HG03097 (cell line): ENCODE measurements around the gene ST3GAL6.
"Not testable (repeated sequence)": the region's sequence is repeated elsewhere in the genome, so short reads cannot be mapped to it uniquely, and the experiment has no call there.

Experiments used
- ATAC-seq: cut with Tn5 transposase; IDR thresholded peaks from one replicate; pipeline ENCODE4 v1.9.1; 2021; ENCODE audit not compliant: unreplicated experiment, low FRiP score

ST3GAL6 gene

DNA sequence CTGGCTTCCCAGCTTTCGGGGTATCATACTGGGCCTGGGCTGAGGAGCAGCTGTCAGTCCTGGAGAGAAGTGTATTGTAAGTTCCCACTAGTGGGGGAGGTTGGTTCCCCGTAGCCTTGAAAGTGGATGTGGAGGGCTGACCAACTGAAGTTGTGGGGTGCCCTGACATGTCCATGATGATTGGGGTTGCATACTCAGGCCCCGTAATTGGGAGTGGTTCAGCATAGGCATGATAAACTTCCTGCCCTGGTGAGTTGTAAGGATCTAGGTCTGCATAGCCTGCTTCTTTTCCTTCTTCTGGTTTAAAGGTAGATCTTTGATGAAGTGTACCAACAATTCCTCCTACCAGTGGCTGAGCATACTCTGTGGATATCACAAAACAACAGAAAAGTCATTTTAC, 36.3 kb downstream of the ST3GAL6 start:
- ATAC-seq = no peak

DNA sequence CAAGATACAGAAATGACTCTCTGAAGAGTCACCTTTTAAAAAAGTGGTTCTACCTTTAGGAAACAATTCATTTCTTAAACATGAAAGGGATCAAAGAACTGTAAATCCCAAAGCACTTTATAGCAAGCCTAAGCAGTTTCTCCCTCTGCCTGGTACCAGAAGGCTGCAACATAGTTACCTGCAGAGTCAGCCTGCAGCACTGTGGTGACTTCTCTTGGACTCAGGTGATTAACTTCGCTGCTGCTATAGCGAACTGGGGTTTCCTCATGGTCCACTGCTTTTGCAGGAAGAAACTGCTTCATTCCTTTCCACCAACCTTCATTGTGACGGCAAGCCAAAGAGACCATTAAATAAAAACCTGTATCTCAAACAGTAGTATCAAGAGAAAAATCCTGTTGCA, 37.3 kb downstream of the ST3GAL6 start:
- no peak for ATAC-seq

DNA sequence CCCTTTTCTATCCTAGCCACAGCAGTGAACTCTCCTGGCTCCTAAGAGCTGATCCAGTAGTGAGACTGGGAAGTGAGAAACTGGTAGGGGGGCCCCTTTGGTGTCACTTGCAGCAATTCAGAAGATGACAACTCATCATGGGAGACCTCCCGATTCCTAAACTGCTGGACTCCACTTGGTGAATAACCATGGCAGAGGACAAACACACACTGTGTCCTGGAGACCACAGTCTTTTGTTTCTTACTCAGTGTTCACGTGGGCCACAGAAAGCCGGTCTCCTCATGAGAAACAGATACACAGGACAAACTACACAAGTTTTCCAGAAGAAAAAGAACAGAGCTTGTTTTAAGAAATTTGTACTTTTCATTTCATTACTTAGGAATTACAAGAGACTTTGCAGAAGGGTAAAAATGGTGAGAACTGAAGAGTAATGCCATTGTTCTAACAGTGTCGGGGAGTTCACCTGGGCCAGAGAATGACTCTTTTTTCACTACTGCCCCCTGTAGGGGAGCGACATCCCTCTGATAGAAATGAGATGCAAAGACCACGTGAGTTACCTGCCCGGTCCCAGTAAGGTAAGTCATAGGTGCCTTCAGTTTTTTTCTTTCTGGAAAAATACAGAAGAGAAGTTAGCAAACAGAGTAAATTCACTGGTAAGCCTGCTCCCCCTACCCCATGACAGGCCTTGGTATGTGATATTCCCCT, 38.1 kb downstream of the ST3GAL6 start:
- no peak for ATAC-seq

DNA sequence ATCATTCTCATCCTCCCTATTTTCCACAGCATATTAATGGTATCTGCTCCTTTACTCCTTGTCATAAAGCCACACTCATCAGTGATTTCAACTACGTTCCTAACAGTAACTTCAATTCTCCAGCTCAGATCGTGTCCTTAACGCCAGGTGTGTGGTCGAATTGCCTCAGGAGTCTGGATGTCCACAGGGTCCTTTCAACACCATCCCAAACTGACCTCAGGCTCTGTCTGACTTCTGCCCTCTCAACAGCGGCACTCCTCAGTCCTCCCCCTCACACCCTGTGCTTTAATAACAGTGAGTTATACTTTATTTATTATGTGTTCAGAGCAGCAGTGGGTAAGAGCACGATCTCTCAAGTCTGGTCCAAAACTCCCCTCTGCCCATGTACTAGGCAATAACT, 42.4 kb downstream of the ST3GAL6 start:
- no peak for ATAC-seq

DNA sequence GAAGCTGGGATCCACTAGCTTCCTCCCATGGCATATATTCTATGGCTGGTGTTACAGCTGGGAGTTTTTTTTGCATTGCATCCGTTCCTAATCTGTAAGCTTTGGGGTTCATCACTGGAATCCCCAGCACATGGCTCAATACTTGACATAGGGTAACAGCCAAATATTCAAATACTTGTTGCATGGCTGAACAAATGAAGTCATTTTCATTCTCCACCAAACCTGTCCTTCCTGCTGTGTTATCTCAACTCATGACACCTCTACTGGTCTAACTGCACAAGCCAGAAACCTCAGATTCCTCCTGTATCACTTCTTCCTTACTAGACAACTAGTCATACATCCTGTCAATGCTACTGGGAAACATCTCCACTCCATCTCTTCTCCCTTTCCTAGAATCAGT, 43.4 kb downstream of the ST3GAL6 start:
- ATAC-seq = no peak

DNA sequence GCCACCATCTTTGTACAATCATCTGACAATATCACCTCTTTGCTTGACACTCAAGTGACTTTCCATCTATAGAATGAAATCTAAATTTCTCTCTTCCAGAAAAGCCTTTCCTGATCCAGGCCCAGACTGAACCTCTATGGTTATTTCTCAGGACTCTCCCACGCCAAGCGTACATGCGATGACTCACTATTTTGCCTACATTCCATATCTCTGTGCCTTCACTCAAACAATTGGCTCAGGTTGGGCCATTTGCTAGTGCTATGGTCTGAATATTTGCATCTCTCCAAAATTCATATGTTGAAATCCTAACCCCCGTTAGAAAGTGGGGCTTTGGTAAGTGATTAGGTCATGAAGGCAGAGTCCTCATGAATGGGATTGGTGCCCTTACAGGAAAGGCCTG, 43.9 kb downstream of the ST3GAL6 start:
- ATAC-seq = no peak

DNA sequence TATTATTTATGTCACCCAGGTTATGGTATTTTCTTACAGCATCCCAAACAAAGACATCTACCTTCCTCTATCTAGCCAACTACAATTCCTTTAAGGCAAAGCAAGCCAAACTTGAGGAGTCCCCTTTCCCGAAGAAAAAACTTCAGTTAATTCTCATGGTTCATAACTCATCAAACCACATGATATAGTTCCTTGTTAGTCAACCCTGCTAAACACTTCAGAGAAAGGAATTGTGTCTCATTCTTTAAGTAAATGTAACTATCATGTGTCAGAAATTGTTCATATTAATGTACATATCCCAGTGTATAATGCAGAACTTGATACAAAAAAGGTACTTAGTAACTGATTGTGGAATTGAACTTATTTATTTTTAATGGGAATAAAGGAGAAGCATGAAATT, 44.4 kb downstream of the ST3GAL6 start:
- ATAC-seq = no peak

DNA sequence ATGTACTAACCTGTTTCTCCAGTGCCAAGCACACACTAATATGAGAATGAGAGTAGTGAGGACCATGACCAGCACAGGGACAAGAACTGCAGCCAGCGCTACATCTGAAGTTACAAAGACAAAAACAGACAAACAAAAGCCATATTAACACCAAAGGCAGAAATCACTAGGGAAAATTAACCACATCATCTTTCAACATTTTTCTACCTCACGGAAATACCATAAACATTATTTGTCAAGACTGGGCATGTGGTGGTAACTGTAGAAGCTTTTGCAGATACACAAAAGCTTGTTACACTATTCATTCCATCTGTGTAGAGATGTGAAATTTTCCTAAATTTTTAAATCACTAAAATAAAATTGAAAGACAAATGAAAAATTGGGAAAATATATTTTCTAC, 44.9 kb downstream of the ST3GAL6 start:
- ATAC-seq = no peak

DNA sequence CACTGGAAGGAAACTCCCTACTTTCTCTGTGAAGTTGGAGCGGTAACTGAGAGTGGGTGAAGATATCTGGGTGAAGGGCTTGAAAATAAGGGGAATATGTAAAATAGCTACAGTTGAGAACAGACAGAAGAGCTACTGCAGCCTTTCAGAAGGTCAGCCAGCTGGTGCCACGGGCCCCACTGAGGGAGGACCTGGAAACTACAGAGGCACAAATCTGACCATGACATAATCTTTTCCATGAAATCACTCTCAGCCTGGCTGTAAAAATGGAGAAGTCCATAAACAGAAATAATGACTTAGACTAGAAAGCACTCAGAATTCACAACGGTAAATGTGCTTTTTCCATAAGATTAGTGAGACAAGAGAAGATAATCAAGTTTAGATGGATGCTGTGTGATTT, 46.4 kb downstream of the ST3GAL6 start:
- no peak for ATAC-seq

DNA sequence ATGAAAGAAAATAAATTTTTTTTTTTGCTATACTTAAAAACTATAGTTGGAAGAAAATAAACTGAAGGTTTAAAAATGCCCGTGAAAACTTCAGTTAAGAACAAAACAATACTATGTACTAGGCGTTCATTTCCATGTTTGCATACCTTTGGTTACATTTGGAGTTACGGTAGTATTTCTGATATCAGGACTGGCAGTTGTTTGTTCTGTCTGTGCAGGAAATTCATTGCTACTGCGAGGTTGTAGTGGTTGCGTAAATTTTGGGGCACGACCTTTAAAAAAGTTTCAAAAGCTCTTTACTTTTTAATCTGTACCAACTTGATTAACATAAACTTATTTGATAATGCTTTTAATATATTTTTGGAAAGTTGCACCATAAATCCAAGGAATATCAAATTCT, 47.9 kb downstream of the ST3GAL6 start:
- ATAC-seq = no peak

DNA sequence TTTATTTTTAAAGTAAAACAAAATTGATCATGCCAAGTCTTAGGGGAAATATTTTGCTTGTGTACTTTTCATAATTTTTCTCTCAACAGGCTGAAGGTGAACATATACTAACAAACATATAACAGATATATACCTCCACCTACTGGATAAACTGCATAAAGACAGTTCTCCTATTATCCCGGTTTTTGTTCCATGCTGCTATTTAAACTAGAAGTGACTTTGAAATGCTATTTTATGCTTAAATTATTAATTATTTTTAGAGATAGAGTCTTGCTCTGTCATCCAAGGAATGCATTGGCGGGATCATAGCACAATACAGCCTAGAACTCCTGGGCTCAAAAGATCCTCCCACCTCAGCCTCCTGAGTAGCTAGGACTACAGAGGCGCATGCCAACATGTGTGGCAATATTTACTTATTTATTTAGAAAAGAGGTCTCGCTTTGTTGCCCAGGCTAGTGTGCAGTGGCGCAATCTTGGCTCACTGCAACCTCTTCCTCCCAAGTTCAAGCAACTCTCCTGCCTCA, 49.8 kb downstream of the ST3GAL6 start:
- no peak for ATAC-seq

DNA sequence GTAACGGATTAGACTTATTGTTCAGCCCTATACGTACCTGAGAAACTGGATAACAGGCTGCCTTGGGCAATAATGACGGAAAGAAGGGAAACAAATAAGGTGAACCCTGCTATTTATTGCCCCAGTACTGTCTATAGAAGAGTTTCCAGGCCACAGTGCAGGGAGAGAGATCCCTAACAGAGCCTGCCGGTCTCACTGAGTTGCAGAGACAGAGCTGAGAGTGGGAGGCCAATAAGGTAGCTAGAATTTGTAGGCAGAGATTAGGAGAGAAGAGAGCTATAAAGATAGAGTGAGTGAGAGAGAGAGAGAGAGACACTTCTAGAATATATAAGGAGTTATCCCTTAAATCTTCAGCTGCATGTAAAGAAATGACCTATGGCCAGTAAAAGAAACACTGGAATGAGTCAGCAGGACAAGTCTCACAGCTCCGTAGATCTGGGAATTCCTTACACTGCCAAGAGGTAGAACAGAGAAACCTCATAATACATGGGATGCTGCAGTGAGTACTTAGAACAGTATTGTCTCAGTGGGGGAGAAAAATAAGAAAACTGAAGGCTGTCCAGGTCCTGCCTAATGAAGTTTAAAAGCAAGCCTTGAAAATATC, 51.8 kb downstream of the ST3GAL6 start:
- no peak for ATAC-seq

DNA sequence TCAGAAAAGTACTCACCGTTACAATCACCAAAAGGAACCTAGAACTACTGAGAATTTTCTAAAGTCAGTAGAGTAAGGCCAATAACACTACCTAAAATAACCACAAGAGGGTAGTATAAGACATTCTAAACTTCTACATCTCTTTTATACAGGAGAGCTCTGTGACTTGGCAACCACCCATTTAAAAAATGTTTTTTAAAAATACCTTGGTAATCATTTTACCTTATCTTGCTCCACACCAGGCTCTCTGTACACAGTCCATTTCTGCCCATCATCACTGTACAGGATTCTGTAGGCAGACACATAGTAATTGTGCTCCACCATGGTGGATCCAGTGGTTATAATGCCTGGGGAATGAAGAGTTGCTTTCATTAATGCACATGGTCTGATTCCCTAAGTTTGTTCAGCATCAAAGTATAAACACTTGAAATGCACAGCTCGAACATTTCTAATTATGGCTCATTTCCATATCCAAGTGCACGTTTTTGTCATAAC, 54.5 kb downstream of the ST3GAL6 start:
- peak; percentile 76 for ATAC-seq

DNA sequence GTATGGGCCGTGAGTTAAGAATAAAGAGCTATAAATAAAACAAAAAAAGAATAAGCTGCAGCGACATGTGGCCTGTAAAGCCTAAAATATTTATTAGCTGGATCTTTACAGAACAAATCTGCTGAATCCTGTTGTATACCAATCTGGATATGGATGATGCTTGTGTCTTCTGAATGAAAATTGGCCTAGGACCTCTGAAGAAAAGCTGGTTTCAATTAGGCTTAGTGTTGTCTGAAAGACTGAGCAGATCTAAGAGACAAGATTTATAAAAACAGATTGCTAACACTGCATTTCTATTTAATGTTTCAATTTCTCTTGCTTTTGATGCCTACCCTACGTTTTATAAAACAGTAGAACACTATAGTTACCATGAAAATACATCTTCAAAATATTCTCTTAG, 57.9 kb downstream of the ST3GAL6 start:
- ATAC-seq = no peak

DNA sequence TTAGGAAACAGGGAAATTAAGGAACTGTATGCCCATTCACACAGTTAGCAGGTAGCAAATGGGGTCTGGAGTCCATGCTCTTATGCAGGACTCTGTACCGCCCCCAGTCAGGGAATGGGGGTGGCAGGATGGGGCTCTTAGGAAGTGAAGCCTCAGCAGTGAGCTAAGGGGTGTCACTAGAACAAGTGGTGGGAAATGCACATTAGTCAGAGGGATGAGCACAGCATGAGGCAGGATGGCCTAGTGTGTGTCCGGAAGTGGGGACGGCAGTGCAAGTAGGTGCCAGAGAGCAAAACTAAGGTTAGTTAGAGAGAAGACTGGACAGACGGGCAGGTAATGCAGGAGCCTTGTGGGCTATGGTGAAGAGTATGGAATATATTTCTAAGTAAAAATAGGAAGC, 60.7 kb downstream of the ST3GAL6 start:
- no peak for ATAC-seq

DNA sequence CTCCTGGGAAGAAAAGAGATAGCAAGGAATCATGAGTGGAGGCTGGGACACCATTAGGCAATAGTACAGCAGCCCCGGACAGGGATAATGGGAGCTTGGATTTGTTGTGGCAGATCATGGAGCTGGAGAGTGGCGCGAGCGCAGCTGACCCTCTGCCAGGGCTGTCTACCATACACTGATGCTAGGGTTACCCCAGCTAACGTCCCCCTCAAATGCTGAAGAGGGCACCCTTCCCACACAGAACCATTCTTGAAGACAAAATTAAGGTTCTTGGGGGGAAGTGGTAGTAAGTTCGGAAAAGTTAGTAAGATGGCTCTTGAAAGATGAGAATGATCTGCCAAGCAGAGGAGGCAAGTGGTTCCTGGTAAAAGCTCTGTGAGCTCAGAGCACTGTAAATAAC, 61.1 kb downstream of the ST3GAL6 start:
- ATAC-seq = no peak

DNA sequence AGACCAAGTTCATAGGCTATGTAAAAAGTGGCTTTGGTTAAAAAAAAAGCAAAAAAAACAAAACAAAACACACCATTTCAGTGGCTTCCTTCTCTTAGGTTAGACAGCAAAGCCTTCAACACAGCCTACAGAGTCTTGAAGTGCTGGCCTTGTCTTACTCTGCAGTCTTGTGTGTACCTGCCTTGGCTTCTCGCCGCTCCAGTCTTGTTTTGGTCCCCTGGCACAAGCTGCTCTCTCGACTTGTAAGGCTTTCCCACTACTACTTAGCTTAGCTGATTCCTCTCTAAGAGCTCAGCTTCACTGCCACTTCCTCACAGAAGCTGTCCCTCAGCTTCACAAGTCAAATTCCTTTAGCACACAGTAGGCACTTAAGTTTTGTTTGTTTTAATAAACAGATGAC, 63.0 kb downstream of the ST3GAL6 start:
- ATAC-seq = no peak

DNA sequence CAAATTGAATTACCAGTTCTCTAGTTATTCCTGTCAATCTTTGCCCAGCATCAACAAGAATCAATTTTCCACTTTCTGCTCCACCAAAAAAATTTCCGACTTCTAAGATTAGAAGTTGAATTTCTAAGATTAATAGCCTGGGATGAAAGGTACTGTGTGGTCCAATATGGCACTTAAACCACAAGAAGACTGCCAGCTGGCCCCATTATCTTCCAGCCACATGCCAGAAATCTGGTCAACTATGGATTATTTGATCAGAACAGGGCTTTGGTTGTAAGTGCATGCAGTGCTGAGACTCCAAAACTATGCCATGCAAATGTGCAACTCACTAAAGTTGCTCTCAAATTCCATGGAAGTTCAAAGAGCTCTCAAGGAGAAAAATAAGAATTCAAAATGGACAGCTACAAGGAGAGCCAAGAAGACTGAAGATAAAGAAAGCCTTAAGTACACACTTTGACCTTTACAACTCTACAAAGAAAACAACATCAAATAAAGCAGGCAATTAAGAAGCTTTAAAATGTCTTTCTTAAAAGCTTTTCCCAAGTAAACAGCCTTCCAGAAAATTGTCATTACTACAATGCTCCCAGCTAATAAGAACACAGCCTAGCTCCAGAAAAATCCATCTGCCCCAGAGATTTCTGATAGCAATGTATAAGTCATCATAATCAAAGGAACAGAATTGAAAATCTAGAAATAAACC, 64.2 kb downstream of the ST3GAL6 start:
- no peak for ATAC-seq

DNA sequence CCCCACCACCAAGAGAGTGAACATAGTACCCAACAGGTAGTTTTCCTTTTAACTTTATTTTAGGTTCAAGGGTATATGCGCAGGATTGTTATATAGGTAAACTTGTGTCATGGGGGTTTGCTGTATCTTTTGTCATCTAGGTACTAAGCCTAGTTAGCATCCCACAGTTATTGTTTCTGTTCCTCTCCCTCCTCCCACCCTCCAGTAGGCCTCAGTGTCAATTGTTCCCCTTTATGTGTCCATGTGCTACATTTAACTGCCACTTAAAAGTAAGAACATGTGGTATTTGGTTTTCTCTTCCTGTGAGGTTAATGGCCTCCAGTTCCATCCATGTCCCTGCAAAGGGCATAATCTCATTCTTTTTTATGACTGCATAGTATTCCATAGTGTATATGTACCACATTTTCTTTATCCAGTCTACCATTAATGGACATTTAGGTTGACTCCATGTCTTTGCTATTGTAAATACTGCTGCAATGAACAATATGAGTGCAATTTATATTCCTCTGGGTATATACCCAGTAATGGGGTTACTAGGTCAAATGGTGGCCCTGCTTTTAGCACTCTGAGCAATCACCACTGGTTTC, 66.2 kb downstream of the ST3GAL6 start:
- no peak for ATAC-seq

DNA sequence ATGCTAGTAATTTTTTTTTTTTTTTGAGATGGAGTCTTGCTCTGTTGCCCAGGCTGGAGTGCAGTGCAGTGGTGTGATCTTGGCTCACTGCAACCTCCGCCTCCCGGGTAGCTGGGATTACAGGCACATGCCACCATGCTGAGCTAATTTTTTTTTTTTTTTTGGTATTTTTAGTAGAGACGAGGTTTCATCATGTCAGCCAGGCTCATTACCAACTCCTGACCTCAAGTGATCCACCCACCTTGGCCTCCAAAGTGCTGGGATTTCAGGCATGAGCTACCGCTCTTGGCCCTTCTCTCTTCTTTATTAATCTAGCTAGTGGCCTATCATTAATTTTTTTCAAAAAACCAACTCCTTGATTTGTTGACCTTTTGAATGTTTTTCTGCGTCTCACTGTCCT, 67.9 kb downstream of the ST3GAL6 start:
- ATAC-seq = not testable (repeated sequence)

DNA sequence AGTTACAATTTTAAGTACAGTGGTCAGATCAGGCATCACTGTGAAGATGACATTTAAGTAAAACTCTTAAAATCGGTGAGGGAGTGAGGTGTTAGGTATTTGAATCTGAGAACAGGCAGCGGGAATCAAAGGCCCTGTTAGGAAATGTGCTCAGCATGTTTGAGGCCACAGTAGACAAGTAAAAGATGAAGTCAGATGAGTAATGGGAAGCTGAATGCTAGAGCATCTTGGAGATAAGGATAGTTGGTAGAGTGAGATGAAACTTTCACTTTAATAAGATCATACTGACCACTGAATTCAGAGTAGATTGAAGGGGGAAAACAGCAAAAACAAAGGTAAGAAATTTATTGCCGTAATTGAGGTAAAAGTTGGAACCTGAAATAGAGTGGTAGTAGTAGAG, 76.7 kb downstream of the ST3GAL6 start:
- ATAC-seq = no peak
